ENCODE results near the gene BORCS6.

- TF ChIP-seq CTCF (IDR thresholded peaks at IDR 0.05; ENCODE audit: insufficient read depth, low read length, poor library complexity, severe bottlenecking), result no peak
- no peak for TF ChIP-seq EZH2phosphoT487 (conservative IDR thresholded peaks at IDR 0.05; ENCODE audit: low read length)
Measured at GRCh38 chr17:8222380-8222629, 32.3 kb upstream of the BORCS6 start.

All from SU-DHL-6 (cell line).